ENCODE results near the gene ZNF175.

ZNF175 gene

DNA sequence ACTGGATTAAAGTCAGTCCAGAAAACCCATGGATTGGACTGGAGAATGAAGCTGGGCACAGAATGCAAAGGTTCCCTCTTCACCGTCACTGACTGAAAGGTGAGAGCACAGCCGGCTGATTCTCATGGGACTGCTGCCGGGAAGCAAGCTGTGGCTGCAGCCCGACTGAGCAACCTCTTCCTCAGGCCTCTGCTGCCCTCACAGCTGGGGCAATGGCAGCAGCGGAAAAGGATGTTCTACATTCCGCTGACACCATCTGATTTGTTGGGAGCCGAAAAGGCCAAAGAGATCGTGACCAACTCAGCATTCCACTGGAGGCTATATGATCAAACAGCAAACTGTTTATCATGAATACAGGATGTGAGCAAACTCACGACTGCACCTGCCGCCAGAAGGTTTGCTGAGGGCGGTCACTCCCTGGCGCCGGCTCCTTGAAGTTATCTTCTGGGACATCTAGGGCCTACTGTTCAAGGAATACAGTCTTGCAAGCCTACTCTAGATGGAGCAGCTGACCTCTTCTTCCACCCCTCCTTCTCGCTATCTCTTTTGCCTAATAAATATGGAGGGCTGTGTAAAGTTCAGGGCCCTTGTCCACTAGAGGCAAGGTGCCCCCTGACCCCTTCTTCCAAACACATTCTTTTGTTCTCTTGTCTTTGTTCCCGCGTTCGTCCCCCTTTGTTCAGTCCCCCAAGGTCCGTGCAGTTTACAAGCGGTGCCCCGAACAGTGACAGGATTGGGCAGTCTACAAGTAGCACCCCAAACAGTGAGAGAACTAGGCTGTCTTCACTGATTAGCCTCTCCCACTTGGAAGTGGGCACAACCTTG is 20.0 kb upstream of the ZNF175 start:
- DNase-seq = no peak

DNA sequence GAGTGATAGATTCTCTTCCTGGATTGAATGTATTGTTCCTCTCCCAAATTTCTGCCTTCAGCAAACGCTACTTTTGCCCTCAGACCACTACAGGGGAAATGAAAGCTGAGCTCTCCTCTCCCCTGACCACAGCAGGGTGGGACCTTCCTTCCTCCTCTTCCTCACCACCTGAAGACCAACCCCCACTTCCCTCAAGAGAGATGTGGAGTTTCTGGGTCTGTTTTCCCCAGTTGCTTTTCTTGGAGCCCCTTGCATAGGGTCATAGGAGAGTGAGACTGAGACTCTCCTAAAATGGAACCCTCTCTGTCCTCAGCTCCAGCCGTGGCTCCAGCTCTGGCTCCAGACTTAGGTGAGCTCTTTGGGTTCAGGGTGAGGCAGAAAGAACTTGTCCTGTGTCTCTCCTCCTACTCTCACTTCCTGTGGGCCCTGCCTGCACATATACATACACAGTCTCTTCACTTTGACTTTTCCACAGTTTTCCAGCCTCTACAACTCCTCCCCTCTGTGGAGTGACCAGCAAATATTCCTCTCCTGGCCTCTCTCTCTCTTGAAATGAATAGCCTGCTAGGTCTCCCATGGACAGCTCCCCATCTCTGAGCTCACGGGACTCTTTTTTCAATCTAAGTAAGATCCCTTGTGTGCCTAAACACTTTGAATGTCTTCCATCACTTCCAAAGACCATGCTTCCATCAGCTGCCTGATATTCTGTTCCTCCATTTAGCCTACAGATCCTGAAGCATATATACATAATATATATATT is 19.2 kb upstream of the ZNF175 start:
- no peak for DNase-seq

DNA sequence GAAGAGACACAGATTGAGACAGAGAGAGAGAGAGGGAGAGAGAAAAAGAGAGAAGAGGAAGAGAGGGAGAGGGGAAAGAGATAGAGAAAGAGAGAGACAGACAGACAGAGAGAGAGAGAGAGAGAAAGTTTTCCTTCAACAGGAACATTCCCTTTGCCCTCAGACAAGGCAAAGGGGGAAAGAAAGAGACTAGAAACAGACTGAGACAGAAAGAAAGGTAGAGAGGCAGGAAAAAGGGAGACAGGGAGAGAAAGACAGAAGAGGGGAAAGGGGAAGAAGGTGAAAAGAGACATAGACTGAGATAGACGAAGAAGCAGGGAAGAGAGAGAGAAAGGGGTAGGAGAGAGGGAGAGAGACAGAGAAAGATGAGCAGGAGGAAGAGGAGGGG is 18.5 kb upstream of the ZNF175 start:
- DNase-seq = no peak

DNA sequence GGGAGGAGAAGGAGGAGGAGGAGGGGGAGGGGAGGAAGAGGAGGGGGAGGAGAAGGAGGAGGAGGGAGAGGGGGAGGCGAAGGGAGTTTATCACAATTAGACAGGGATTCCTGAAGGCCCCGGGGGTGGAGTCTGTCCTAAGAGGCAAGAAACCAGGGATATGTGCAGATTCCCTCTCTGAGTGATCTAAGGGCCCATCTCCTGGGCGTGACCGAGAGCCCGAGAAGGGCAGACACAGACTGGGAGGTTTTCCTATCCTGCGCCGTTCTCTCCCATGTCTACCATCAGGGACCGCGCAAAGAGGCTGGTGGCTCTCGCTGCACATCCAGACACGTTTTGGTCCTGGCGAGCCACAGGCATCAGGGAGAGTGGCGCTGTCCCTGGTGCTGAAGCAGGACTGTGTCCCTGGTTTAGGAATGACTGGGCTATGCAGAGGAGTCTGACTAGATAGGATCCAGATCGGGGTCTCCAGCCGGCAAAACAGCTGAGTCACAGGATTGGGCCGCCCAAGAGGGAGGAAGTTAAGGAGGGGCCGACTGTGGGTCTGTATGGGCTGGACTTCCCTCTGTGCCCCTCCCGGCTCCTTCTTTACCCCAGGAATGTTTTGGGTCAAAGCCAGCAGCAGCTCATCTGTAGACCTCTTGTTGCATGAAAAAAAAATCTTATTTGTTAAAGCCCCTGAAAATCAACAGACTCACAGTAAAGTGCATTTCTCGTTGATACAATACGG is 17.9 kb upstream of the ZNF175 start:
- DNase-seq = no peak

DNA sequence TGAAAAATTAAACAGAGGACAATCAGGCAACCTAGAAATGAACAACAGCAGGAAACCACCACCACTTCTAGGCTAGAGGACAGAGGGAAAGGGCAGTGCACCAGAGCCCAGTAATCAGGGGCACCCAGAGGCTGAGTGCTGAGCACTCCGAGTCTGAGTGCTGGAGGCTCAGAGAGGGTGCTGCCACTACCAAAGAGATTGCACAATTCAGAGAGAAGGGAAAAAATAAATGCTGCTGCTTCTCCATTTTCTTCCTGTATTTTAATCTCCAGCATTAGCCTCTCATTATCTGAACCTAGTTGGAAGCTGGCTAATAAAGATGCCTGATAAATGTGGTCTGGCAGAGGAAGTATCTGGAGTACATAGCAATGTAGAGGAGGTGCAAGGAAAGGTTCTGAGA is 11.8 kb upstream of the ZNF175 start:
- no peak for DNase-seq

DNA sequence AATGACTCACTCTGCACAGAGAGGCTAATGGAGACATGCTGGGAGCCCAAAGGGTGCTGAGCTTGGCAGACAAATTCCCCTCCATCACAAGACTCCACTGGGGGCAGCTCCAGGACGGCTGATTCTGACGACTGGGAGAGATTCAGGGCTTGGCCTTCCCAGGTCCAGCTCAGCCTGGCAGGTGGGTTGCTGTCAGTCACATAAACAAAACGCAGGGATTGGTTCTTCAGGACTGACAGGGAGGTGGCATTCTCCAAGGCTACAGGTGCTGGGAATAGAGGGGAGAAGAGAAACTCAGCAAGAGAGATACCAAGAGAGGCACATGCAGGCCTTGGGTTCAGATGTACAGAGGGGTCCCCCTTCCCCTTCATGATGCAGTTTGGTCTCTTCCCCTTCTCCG is 10.7 kb upstream of the ZNF175 start:
- DNase-seq = no peak

DNA sequence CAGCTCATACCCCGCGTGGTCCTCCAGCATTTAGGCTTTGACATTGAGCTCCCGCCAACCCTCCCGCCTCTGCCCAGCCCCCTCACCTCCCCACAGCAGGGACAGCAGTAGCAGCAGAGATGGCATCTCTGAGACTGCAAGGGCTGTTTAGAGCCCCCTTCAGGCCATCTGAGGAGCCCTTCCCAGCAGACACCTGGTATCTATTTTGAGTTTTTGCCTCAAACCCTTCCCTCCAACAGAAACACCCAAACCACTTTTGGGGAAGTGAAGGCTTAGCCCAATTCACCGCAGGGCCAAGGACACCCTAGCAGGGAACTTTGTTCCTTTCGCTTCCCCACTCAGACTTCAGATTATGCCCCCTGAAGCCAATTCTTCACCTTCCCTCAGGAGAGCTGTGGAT is 6.3 kb upstream of the ZNF175 start:
- DNase-seq = no peak

DNA sequence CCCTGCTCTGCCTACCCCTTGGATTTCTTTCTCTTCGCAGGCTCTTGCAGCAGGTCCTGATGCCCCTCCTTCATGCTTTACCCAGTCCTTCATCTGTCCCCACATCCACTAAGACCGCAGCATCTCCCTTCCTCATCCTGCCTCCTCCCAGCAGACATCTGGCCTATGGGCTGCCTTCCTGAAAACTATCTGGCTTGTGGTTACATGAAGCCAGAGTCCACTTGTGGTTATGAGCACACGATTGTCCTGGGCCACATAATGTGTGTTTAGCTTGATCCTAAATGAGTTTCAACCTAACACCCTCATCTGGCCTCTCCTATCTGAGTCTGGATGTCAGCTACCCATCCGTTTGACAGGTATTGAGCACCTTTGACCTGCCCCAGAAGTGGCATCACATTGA is 5.5 kb upstream of the ZNF175 start:
- no peak for DNase-seq

DNA sequence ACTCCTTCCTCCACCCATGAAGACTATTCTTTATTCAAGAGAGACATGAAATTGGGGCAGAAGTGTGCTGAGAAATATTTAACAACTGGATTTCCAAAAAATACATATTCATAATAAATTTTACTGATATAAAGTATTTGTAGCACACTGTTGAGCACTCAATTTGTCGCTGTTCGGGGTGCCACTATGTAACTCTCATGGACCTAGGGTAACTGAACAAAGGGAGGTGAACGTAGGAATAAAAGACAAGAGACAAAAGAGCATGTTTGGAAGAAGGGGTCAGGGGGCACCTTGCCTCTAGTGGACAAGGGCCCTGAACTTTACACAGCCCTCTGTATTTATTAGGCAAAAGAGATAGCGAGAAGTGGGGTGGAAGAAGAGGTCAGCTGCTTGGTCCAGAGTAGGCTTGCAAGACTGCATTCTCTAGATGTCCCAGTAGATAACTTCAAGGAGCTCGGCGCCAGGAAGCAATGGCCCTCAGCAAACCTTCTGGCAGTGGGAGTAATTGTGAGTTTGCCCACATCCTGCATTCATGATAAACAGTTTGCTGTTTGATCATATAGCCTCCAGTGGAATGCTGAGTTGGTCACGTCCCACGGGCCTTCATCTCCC is 4.5 kb upstream of the ZNF175 start:
- DNase-seq = no peak

DNA sequence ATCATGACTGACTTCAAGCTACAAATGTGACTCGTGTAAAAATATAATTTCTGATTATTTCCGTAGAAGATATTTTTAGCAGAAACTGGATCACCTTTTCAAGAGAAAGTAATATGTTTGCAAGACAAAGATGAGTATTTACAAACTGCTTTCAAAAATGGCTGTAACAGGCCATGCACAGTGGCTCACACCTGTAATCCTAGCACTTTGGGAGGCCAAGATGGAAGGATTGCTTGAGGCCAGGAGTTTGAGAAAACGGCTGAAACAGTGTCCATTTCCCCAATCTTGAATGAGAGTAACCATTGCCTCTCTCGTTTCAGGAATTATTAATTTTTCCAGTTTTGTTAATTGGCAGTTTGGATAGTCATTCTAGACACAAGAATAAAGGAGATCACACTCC is 3.5 kb upstream of the ZNF175 start:
- DNase-seq = no peak

DNA sequence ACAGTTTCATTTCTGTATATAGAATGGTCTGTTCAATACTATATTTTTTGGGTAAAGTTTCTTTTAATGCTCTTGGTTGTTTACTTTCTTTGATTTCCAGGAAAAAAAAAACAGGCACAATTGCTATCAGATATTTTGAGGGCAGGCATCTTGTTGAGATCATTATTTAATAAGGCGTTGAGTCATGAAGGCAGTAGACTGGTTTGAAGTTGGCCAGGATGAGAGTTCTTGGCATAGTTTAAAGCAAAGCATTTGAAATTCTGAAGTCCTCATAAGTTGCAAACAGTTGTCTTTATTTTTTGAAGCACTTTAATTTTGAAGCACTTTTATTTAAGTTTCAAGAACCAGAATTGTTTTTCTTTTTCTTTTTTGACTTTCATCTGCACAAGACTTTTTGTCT is 2.6 kb upstream of the ZNF175 start:
- DNase-seq = no peak

DNA sequence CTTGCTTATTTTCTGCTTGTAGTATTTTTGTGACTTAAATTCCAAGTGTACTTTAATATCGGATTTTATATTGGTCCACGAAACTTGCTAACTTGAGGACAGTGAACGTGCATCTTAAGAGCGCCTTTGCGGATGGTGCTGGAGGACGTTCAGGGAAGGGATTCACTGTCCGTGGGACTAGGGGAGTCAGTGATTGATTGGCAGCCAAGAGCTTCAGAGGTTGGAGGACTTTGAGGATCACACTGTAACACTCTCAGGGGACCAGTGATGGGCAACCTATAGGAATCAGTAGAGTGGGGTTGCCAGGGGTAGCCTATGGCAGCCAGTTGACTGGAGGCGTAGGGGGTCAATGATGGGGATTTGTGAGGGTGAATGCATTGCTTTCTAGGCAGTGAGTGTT is 516 bp downstream of the ZNF175 start:
- no peak for DNase-seq

DNA sequence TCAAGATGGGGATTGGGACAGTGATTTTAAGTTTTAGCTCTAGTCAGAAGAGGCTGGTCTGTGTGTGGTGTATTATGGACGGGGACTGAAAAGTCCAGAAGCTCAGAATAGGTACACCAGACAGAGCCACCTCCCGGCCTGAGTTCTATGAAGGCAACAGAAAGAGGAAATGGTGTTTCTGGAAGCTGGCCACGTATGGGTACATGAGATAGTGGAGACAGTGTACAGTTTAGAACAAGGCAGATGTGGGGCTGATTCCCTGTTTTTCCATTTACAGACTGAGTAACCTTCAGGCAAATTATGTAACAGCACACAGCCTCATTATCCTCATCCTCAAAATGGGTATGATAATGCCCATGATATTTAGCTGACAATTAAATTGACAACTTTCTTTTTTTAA is 1.3 kb downstream of the ZNF175 start:
- DNase-seq = no peak

DNA sequence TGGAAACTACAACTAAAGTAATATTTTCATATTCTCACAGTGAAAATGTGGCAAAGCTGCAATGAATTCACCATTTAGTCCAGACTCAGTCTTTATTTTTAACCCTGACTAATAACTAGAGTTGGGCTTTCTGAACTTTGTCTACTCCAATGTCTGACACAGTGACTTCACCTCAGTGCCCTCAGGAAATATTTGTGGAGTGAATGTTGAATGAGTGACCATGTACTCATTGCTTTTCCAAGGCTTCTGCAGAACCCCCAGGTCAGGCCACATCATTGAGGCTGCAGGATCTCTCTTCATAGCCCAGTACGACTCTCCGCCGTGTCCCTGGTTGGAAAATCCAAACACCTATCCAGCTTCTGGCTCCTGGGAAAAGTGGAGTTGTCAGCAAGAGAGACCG is 1.8 kb downstream of the ZNF175 start:
- no peak for DNase-seq

DNA sequence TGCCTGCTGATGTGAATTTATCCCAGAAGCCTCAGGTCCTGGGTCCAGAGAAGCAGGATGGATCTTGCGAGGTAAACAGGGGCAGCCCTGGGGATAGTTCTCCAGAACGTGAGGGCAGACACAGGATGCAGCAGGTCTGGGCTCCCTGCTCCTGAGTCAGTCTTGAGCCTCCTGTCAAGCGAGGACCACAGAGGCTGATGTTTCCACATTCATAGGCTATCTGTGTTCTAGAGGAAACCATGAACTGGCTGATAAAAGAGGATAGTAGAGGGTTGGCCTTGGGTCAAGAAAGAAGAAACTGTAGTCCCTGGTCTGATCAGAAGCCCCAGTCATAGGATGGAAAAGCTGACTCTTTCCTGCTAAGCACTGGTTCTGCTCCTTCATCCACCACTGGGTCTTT is 2.2 kb downstream of the ZNF175 start:
- no peak for DNase-seq

DNA sequence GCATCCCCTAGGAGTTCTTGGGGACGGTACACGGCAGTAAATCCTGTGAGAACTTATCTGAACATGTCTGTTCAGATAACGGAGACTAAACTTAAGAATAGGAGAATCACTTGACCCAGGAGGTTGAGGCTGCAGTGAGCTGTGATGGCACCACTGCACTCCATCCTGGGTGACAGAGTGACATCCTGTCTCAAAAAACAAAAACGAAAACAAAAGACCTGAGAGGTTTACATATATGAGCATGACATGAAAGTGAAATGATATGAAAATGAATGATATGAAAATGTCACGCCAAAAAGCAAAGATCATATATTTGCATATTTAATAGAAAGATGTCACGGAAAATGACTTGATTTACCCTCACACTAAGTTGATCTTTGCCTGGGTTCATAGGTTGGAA is 5.8 kb downstream of the ZNF175 start:
- no peak for DNase-seq

DNA sequence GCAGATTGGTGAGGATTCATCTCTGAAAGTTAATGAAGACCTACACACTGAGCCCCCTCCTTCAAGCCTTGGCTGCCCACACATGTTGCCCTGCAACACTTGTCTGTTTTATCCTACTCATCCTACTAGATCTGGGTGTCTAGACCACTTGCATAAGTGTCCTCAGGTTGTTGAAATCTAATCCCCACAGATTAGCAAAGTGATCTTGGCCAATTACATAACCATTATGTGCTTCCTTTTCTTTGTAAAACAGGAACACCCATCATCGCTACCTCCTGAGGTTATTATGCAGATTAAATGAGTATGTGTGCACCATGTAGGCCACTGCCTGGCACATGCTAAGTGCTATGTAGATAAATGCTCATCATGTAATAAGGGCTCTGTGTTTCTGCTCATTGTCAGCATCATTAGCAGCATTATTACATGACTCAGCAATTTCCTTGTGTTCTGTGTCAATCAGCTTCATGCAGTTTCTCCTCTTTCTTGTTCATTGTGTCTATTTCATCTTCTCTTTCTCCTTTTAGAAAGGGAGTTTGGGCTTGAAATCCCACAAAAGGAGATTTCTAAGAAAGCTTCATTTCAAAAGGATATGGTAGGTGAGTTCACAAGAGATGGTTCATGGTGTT is 15.1 kb downstream of the ZNF175 start:
- DNase-seq = no peak

DNA sequence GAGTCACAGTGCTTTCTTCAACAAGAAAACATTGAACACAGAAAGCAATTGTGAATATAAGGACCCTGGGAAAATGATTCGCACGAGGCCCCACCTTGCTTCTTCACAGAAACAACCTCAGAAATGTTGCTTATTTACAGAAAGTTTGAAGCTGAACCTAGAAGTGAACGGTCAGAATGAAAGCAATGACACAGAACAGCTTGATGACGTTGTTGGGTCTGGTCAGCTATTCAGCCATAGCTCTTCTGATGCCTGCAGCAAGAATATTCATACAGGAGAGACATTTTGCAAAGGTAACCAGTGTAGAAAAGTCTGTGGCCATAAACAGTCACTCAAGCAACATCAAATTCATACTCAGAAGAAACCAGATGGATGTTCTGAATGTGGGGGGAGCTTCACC is 15.7 kb downstream of the ZNF175 start:
- DNase-seq = no peak

DNA sequence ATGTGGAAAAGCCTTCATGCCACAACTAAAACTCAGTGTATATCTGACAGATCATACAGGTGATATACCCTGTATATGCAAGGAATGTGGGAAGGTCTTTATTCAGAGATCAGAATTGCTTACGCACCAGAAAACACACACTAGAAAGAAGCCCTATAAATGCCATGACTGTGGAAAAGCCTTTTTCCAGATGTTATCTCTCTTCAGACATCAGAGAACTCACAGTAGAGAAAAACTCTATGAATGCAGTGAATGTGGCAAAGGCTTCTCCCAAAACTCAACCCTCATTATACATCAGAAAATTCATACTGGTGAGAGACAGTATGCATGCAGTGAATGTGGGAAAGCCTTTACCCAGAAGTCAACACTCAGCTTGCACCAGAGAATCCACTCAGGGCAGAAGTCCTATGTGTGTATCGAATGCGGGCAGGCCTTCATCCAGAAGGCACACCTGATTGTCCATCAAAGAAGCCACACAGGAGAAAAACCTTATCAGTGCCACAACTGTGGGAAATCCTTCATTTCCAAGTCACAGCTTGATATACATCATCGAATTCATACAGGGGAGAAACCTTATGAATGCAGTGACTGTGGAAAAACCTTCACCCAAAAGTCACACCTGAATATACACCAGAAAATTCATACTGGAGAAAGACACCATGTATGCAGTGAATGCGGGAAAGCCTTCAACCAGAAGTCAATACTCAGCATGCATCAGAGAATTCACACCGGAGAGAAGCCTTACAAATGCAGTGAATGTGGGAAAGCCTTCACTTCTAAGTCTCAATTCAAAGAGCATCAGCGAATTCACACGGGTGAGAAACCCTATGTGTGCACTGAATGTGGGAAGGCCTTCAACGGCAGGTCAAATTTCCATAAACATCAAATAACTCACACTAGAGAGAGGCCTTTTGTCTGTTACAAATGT is 16.4 kb downstream of the ZNF175 start:
- no peak for DNase-seq

DNA sequence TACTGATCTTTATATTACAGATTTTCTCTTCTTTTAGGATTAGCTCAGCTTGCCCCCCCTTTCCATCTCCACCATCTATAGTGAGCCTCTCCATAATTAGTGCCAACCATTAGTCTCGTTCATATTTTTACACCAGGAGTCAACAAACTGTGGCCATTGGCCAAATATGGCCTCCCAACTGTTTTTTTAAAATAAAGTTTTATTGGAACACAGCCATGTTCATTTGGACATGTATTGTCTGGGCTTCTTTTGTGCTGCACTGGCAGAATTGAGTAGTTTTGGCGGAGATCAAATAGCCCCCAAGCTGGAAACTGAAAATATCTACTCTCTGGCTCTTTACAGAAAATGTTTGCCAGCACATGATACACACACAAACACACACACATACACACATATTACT is 18.4 kb downstream of the ZNF175 start:
- DNase-seq = no peak

DNA sequence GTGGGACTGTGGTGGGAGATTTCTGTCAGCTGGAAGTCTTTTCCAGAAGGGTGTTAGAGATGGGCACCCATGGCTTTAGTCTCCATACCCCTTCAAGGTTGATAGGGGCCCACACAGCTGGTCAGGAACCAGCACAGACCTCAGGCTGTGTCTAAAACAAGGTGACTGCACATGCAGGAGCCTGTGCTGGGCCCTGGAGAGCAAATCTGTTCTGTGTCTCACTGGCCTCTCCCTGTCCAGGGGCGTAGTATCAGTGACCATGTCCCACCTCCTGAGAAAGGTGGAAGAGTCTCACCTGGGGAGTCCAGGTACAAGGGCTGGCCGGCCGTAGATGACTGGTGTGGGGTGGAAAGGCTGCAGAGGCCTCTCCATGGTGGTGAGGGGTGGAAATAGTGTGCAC is 19.4 kb downstream of the ZNF175 start:
- no peak for DNase-seq

DNA sequence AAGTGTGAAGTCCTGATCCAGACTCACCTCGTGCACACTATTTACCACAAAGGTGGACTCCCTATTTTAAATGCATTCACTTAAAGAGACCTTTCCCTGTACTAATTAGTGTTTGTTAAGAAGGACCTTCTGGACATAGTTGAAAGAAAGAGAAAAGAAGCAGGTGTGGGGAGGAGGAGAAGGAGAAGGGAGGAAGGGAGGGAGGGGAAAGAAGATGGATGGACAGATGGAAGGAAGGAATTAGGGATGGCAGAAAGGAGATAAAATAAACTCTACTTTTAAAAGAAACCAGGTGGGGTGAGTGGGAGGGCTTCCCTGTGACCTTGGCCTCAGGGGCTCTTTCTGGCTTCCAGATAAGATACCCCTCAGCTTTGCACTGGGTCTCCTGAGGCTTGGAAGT is 21.4 kb downstream of the ZNF175 start:
- no peak for DNase-seq
